DMS53 (cell line): ENCODE measurements around the gene CDKN2B.
"Not testable (repeated sequence)": the region's sequence is repeated elsewhere in the genome, so short reads cannot be mapped to it uniquely, and the experiment has no call there.

ENCODE experiments used
- DNase-seq: peaks from one replicate; lab custom pipeline; 2025; lab: John Stamatoyannopoulos, UW

CDKN2B gene

GRCh38 chr9:21969011-21969940, 39.8 kb downstream of the CDKN2B start:
- DNase-seq = no peak

- DNase-seq = no peak
Observed at GRCh38 chr9:21968331-21969010, 40.6 kb downstream of the CDKN2B start.

- no peak for DNase-seq
Observed at GRCh38 chr9:21967702-21968101, 41.4 kb downstream of the CDKN2B start.

- DNase-seq = no peak
Observed at GRCh38 chr9:21967169-21967568, 41.9 kb downstream of the CDKN2B start.

- no peak for DNase-seq
Observed at GRCh38 chr9:21966140-21966851, 42.8 kb downstream of the CDKN2B start.

- peak; percentile 91 for DNase-seq
Observed at GRCh38 chr9:21965401-21965951, 43.6 kb downstream of the CDKN2B start.

- peak; percentile 69 for DNase-seq
Observed at GRCh38 chr9:21964925-21965385, 44.1 kb downstream of the CDKN2B start.

GRCh38 chr9:21961569-21961968, 47.5 kb downstream of the CDKN2B start:
- no peak for DNase-seq

- not testable (repeated sequence) for DNase-seq
Observed at GRCh38 chr9:21959268-21959667, 49.8 kb downstream of the CDKN2B start.

- DNase-seq = no peak
Observed at GRCh38 chr9:21958833-21959232, 50.3 kb downstream of the CDKN2B start.
